H1 (cell line): Measurements from ENCODE around the gene CRIP1. TPM values are rescaled to one million over a fixed set of nuclear protein-coding genes. Genes with fewer than 3 reads are reported as not detected.

Experiments
- CTBP2 ChIP-seq: IDR thresholded peaks from 2 replicates; pipeline ENCODE4 v1.7.0; 2011; ENCODE audit warnings: borderline replicate concordance, mild to moderate bottlenecking, moderate library complexity, mixed read lengths, low read length; ENCODE audit not compliant: insufficient read depth, insufficient read length
- POLR2A ChIP-seq, 2 experiments: IDR thresholded peaks; 1 replicate in 1 of 2; 2 replicates in 1 of 2; pipeline ENCODE4 v1.6.1; 2011; ENCODE audit warnings: low read depth in 2 of 2, low read length in 2 of 2, mild to moderate bottlenecking in 2 of 2; ENCODE audit errors: control extremely low read depth in 1 of 2
- SIRT6 ChIP-seq: IDR thresholded peaks from one replicate; pipeline ENCODE4 v1.7.1; 2012; ENCODE audit warnings: low read length, inconsistent platforms
- TAF7 ChIP-seq: optimal IDR thresholded peaks from 2 replicates; pipeline ENCODE3; 2011; ENCODE audit warnings: low read depth, mild to moderate bottlenecking, inconsistent platforms, low read length, moderate library complexity, borderline replicate concordance
- polyA plus RNA-seq, 7 experiments: library from polyadenylated mRNA; depleted of rRNA in 3 of 7; stranded (reverse) in 5 of 7; unstranded in 2 of 7; fragments of >200 nt in 5 of 7; fragments of 200-250 nt in 2 of 7; gene quantifications; 1 replicate in 5 of 7; 2 replicates in 1 of 7; 4 replicates in 1 of 7; pipeline versions ENCODE4 v1.2.1 to v1.2.3, GENCODE V29; 2011 to 2013; ENCODE audit warnings: missing spikeins in 2 of 7, mixed read lengths in 2 of 7
- total RNA-seq: library from RNA; stranded (reverse); fragmentation: NEBNext Ultra II Directional; extraction: Animal tissue kit (Norgen Biotek cat#: 25700); gene quantifications from 2 replicates; pipeline ENCODE4 v1.2.1, GENCODE V29; 2021

CRIP1 gene
- total and polyA plus RNA-seq, 2 of the 8 experiments (the other 6 are each of a cell fraction or from before 2014, with no cell fraction given), result 1.2 to 2.2 TPM

DNA sequence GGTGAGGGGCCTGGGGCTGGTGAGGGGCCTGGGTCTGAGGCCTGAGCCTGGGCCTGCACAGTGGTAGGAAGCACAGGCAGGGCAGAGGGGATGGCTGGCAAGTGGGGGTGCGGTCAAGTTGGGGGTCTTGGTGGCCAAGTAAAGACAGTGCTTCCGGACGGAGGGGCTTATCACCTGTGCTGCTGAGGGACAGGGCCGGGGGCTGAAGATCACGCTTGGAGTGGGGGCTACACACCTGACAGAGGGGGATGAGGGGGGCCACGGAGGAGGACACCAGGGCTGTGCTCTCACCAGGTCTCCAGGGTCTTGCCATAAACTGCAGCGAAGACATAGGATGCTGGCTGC is 16.6 kb downstream of the CRIP1 start (continued):
- TF ChIP-seq CTBP2 (no peak), SIRT6 (no peak), TAF7 (no peak), POLR2A (IDR thresholded peaks at IDR 0.05; ENCODE audit: control extremely low read depth in 1 of 2, low read depth in 2 of 2, low read length in 2 of 2) (no peak)
